ENCODE measurements around the gene MPV17. TPM values are rescaled to one million over a fixed set of nuclear protein-coding genes. Genes with fewer than 3 reads are reported as not detected.

Gene MPV17
- total and polyA plus RNA-seq, 9 of the 15 experiments (the other 6 are each of a cell fraction or from before 2014, with no cell fraction given): 54.7 to 140 (median 70.2) TPM

- TF ChIP-seq KLF13 (tag; IDR thresholded peaks at IDR 0.05; ENCODE audit: borderline replicate concordance, low read depth) (no peak), MYBL2 (IDR thresholded peaks at IDR 0.05; ENCODE audit: low read depth) (no peak), MYBL2 (CRISPR knock-in tag; IDR thresholded peaks at IDR 0.05; ENCODE audit: borderline replicate concordance) (no peak), COPS2 (conservative IDR thresholded peaks at IDR 0.05) (no peak), PKNOX1 (IDR thresholded peaks at IDR 0.05) (peak; percentile 89), ZNF445 (CRISPR knock-in tag; IDR thresholded peaks at IDR 0.05; ENCODE audit: low read depth) (no peak), ARNT (IDR thresholded peaks at IDR 0.05) (0 out of 4 replicates have a peak, but pooled peaks of 1 of the 2 experiments have one; percentile 48), ZKSCAN3 (CRISPR knock-in tag; IDR thresholded peaks at IDR 0.05) (no peak), E2F6 (IDR thresholded peaks at IDR 0.05; ENCODE audit: borderline replicate concordance in 1 of 2, extremely low read depth in 1 of 2, insufficient read depth in 1 of 2, insufficient read length in 1 of 2, low read depth in 1 of 2, low read length in 1 of 2, poor library complexity in 1 of 2, severe bottlenecking in 1 of 2) (no peak), NFE2L1 (tag; IDR thresholded peaks at IDR 0.05; ENCODE audit: borderline replicate concordance, low read depth) (no peak), RBM17 (IDR thresholded peaks at IDR 0.05; ENCODE audit: borderline replicate concordance, low read depth, low read length) (no peak), ZNF655 (CRISPR knock-in tag; IDR thresholded peaks at IDR 0.05) (no peak), SNAPC5 (CRISPR knock-in tag; IDR thresholded peaks at IDR 0.05) (no peak), ZNF217 (CRISPR knock-in tag; IDR thresholded peaks at IDR 0.05) (no peak), THAP12 (CRISPR knock-in tag; IDR thresholded peaks at IDR 0.05) (no peak), ZSCAN29 (IDR thresholded peaks at IDR 0.05) (no peak), TAF15 (IDR thresholded peaks at IDR 0.05; ENCODE audit: low read depth, low read length) (no peak), FOSL1 (tag; conservative IDR thresholded peaks at IDR 0.05) (peak; percentile 100), ZNF57 (CRISPR knock-in tag; IDR thresholded peaks at IDR 0.05) (no peak), EWSR1 (IDR thresholded peaks at IDR 0.05; ENCODE audit: borderline replicate concordance, low read depth, partially characterized antibody) (no peak), SREBF2 (CRISPR knock-in tag; IDR thresholded peaks at IDR 0.05) (no peak), NR1H2 (CRISPR knock-in tag; IDR thresholded peaks at IDR 0.05) (no peak)
Observed at GRCh38 chr2:27320958-27321543, 1.8 kb downstream of the MPV17 start (continued).

All from K562 (cell line).